Measurements from ENCODE around the gene STYX. TPM values are rescaled to one million over a fixed set of nuclear protein-coding genes. Genes with fewer than 3 reads are reported as not detected.

Gene STYX
- total RNA-seq, 6 experiments from 2014 or later: 10.1 to 18.3 (median 13.1) TPM

GRCh38 chr14:52797653-52798052 lies 67.7 kb downstream of the STYX start:
- no peak overlapping the region for H3K4me3 ChIP-seq
- TF ChIP-seq POLR2A (IDR thresholded peaks at IDR 0.05): no peak
- TF ChIP-seq CTCF (IDR thresholded peaks at IDR 0.05): no peak
- intact Hi-C loops (cut with DNase I): no loop called here
- no peaks in the 10 kb centered on the region for H3K27me3 ChIP-seq
- no peak for DNase-seq
- 89% methylated on average over 3 of the region's 3 CpGs for WGBS (ENCODE audit: insufficient coverage, low coverage, low lambda C conversion rate, missing lambda C conversion rate)
- H3K36me3 ChIP-seq: no peaks in the 10 kb centered on the region
- H3K4me1 ChIP-seq: no peaks in the 10 kb centered on the region
- no peak overlapping the region for H3K27ac ChIP-seq
- H3K9me3 ChIP-seq: no peaks in the 10 kb centered on the region
- ATAC-seq: no peak

GRCh38 chr14:52798826-52799225 lies 68.9 kb downstream of the STYX start:
- Histone ChIP-seq H3K9me3 (no peaks in the 10 kb centered on the region), H3K27ac (no peak overlapping the region), H3K36me3 (no peaks in the 10 kb centered on the region), H3K27me3 (no peaks in the 10 kb centered on the region), H3K4me3 (no peak overlapping the region), H3K4me1 (no peaks in the 10 kb centered on the region)
- TF ChIP-seq CTCF (IDR thresholded peaks at IDR 0.05) (no peak), POLR2A (IDR thresholded peaks at IDR 0.05) (no peak)
- DNase-seq (no peak), ATAC-seq (no peak)
- 89% methylated on average over 15 of the region's 15 CpGs for WGBS (ENCODE audit: insufficient coverage, low coverage, low lambda C conversion rate, missing lambda C conversion rate)
- intact Hi-C loops (cut with DNase I): no loop called here

- Histone ChIP-seq H3K4me1 (no peaks in the 10 kb centered on the region), H3K4me3 (no peak overlapping the region), H3K27me3 (no peaks in the 10 kb centered on the region), H3K9me3 (no peaks in the 10 kb centered on the region), H3K27ac (no peak overlapping the region), H3K36me3 (no peaks in the 10 kb centered on the region)
- no peak for DNase-seq
- WGBS (ENCODE audit: insufficient coverage, low coverage, low lambda C conversion rate, missing lambda C conversion rate): 78% methylated on average over 5 of the region's 5 CpGs
- peak in 1 of 4 donors; percentile 42 for ATAC-seq
- TF ChIP-seq CTCF (IDR thresholded peaks at IDR 0.05) (no peak), POLR2A (IDR thresholded peaks at IDR 0.05) (no peak)
- intact Hi-C loops (cut with DNase I): no loop called here
Measured at GRCh38 chr14:52801014-52801712, 71.2 kb downstream of the STYX start.

GRCh38 chr14:52802597-52802996 lies 72.6 kb downstream of the STYX start:
- WGBS (ENCODE audit: insufficient coverage, low coverage, low lambda C conversion rate, missing lambda C conversion rate): 86% methylated on average over 3 of the region's 3 CpGs
- no peaks in the 10 kb centered on the region for H3K27me3 ChIP-seq
- no peaks in the 10 kb centered on the region for H3K4me1 ChIP-seq
- intact Hi-C loops (cut with DNase I): no loop called here
- no peak overlapping the region for H3K27ac ChIP-seq
- no peak overlapping the region for H3K4me3 ChIP-seq
- ATAC-seq: no peak
- no peaks in the 10 kb centered on the region for H3K9me3 ChIP-seq
- DNase-seq: no peak
- TF ChIP-seq CTCF (IDR thresholded peaks at IDR 0.05): no peak
- TF ChIP-seq POLR2A (IDR thresholded peaks at IDR 0.05): no peak
- no peaks in the 10 kb centered on the region for H3K36me3 ChIP-seq
